ENCODE data around the gene CD37.
"Not testable (repeated sequence)": the region's sequence is repeated elsewhere in the genome, so short reads cannot be mapped to it uniquely, and the experiment has no call there.

Gene CD37

GRCh38 chr19:49348305-49349189 is 13.3 kb downstream of the CD37 start:
- no peak for DNase-seq

GRCh38 chr19:49349567-49349966 is 14.4 kb downstream of the CD37 start:
- no peak for DNase-seq

DNA sequence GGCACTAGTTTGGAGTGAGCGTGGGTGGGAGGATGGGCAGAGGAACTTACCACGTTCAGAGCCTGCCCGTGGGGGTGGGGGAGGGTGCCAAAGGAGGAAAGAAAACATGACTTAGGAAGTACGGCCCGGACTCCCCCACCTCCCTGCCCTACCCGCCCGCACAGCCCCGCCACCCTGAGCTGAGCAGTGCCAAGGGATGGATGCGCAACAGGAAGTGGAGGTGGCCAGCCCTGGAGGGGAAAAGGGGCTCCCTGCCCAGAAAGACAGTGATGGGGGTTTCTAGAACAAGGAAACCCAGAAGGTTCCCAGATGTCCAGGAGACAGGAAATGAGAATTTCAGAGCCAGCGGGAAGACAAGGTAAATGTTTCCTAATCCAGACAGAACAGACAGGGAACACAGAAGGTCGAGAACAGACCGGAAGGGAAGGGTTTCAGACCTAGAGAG is 20.7 kb downstream of the CD37 start:
- no peak for DNase-seq

GRCh38 chr19:49356382-49356781 is 21.2 kb downstream of the CD37 start:
- no peak for DNase-seq

GRCh38 chr19:49357186-49357585 is 22.0 kb downstream of the CD37 start:
- DNase-seq: no peak

DNA sequence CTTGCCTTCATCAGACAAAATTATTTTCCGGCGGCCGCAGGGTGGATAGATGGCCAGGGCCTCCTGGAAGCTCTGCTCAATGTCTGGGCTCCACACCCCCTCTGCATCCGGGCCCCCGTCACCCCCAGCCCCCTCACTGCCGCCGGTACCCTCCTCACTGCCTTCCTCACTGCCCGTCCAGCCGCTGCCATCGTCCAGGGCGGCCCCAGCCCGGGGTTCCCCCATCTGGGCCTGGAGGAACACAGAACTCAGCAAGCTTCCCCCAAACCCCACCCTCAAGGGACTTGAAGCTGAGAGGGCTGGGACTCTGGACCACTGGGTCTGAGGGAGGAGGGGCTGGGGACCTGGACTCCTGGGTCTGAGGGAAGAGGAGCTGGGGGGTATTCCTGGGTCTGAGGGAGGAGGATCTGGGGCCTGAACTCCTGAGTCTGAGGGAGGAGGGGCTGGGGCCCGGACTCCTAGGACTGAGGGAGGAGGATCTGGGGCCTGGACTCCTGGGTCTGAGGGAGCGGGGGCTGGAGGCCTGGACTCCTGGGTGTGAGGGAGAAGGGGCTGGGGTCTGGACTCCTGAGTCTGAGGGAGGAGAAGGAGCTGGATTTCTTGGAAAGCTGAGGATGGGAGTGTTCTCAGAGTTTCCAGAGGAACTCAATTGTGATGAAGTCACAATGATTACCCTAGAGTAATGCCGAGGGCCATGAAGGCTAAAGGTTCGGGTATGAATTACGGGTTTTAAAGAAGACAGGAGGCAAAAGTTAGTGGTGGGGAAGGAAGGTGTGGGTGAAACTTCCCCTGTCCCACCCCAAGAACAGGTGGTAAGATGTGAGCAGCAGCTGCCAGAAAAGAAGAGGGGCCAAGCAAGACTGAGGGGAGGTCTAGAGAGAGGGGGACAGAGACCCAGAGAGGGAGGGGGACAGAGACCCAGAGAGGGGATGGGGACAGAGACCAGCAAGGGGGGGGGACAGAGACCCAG is 24.9 kb downstream of the CD37 start:
- DNase-seq: no peak

DNA sequence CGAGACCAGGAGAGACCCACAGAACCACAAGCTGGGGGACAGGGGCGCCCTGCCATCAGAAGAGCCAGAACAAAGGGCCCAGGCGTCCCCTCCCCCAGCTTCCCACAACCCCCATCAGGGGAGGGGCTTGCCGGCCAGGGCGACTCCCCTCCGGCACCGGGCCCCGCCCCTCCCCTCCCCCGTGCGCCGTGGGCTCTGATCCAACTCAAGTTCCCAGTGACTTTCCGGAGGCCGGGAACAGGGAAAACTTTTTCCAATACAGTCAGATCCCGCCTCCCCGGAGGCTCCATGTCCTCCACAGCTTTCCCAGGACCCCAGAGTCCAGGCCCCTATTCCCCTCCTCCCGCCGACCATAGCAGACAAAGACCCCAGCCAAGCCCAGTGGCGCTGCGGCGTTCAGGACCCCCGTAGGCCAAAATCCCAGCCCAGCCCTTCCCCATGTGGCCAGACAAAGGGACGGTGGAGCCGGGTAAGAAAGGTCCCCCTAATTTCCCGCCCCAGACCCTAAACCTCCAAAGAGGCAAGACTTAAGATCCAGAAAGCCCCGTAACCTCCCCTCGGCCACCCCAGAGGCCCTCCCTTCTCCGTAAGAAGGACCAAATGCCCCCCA is 26.3 kb downstream of the CD37 start:
- DNase-seq: peak; percentile 83

GRCh38 chr19:49362048-49362928 is 27.1 kb downstream of the CD37 start, which contains the start of gene TEAD2:
TEAD2 (minus strand) TSS chr19:49362416; CDS start chr19:49360075, 2,341 bp downstream.
- DNase-seq: peak; percentile 78

DNA sequence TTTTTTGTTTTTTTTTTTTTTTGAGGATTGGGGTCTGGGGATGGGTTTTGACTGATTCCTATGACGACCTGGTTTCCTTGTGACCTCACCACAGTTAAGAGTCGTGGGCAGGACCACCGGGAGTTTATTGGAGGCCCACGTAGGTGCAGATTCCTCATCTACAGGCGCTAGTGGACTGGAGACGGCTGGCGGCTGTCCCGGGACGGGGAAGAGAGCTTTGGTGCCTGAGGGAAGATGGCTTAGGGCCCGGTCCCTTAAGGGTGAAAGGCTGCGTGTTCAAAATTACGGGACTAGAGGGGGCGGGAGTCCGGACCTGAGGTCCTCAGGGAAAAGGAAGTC is 27.7 kb downstream of the CD37 start:
- no peak for DNase-seq

DNA sequence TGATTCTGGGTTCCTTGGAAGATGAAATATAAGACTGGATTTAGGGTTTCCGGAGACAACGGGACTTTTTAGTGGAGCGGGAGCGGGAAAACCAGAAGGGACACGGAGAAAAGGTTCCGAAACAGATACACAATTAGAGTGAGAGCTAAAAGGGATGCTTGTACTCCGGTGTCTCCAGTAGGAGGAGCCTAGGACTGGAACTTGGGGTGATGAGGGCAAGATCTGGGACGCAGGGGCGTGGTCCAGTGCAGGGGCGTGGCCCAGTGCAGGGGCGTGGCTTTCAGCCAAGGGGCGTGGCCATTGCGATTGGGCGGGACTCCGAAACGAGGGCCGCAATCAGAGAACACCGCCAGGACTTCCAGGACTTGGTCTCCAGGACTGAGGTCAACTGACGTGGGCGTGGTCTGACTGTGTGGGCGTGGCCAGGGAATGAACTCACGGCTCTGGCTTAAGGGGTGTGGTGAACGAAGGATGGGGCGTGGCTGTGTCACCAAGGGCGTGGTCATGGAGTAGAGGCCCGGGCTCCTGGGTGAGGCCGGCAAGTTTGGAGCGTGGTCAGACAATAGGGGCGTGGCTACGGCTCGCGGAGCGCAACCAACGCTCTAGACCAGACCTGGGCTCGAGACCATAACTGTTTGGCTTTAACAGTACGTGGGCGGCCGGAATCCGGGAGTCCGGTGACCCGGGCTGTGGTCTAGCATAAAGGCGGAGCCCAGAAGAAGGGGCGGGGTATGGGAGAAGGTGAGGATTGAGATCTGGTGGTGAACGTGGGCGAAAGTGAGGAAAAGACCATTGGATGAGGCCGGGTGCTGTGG is 28.3 kb downstream of the CD37 start, which contains the start of gene DKKL1:
DKKL1 (plus strand) TSS at position 610 of the 815 bp plus-strand sequence; CDS start at position 732, 122 bp downstream.
- DNase-seq: peak; percentile 98

- DNase-seq: no peak
These were observed 29.0 kb downstream of the CD37 start for GRCh38 chr19:49364083-49364737.

DNA sequence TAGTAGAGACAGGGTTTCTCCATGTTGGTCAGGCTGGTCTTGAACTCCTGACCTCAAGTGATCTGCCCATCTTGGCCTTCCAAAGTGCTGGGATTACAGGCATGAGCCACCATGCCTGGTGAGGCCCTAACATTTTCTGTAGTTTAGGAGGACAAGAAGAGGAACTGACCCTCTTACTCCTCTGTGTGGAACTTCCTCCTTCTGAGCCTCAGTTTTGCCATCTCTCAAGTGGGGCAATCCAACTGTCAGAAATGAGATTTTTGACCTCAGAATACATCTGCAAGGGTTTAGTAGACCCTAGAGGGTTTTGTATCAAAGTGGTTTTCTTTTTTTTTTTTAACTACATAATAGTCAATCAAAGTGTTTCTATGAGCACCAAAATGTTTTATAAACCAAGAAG is 30.9 kb downstream of the CD37 start:
- DNase-seq: no peak

- DNase-seq: no peak
These were observed 33.6 kb downstream of the CD37 start for GRCh38 chr19:49368711-49369358.

DNA sequence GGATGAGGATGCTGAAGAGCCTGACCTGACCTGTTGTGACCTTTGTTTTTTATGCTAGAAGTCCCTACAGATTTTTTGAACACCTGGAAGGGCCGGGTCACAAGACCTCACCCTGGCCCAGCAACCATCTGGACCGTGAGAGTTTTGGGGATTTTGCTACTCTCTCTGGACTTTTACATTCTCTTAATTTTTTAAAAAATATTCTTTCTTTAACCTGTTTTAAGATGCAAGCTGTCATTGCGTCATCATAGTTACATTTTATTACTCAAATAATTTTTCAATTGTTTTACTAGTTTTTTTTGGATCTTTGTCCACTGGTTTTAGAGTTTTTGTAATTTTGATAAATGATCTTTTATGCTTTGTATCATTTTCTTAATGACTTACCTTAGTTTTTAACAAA is 36.0 kb downstream of the CD37 start:
- no peak for DNase-seq

DNA sequence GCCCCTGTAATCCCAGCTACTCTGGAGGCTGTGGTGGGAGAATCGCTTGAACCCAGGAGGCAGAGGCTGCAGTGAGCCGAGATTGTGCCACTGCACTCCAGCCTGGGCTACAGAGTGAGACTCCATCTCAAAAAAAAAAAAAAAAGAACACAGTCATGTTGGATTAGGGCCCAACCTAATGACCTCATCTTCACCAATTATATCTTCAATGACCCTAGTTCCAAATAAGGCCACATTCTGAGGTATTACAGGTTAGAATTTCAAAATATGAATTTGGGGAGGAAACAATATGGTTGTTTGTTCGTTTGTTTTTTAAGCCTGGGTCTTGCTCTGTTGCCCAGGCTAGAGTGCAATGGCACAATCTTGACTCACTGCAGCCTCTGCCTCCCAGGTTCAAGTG is 38.0 kb downstream of the CD37 start:
- DNase-seq: not testable (repeated sequence)

DNA sequence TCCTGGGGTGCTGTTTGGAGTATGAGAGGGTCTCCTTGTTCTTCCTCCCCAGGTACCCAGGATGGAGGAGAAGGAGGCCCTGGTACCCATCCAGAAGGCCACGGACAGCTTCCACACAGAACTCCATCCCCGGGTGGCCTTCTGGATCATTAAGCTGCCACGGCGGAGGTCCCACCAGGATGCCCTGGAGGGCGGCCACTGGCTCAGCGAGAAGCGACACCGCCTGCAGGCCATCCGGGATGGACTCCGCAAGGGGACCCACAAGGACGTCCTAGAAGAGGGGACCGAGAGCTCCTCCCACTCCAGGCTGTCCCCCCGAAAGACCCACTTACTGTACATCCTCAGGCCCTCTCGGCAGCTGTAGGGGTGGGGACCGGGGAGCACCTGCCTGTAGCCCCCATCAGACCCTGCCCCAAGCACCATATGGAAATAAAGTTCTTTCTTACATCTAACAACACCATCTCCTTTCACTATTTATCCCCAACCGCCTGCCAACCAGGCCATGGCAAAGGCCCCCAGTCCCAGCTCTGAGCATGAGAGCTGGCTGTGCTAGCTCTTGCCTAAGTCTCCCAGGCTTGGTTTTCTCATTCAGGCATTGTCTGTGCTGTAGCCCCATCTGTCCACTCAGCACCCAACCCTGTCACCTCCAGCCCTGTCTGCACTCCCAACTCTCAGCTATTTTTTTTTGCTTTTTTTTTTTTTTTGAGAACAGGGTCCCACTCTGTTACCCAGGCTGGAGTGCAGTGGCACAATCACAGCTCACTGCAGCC is 39.6 kb downstream of the CD37 start:
- no peak for DNase-seq

GRCh38 chr19:49378512-49378911 is 43.3 kb downstream of the CD37 start:
- DNase-seq: no peak

DNA sequence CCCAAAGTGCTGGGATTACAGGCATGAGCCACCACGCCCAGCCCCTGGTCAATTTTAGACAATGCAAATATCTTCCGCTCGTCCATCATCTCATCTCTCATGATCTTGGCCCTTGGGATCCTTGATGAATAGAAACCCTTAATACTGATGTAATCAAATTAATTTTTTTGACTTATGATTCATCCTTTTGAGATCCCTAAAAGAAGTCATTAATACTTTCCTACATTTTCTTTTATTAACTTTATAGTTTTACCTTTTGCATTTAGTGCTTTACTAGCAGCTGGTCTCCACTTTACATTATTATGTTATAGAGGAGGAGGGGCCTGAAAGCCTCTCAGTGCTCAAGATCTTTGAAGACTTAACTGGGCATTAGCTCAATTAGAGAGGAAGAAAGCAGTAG is 45.2 kb downstream of the CD37 start:
- DNase-seq: no peak

DNA sequence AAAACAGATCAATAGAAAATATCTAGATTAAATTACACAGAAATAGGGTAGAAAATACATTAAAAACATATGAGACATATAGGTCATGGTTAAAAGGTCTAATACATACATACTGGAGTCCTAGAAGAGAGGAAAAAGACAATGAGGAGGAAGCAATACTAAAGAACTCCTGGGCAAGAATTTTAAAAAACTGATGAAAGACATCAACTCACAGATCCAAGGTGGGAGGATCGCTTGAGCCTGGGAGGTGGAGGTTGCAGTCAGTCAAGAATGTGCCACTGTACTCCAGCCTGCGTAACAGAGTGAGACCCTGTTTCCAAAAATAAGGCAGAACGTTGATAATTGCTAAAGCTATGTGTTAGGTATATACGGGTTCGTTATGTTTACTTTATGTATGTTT is 47.4 kb downstream of the CD37 start:
- DNase-seq: no peak
